ENCODE measurements around the gene LRRC40.
"Not testable (repeated sequence)": the region's sequence is repeated elsewhere in the genome, so short reads cannot be mapped to it uniquely, and the experiment has no call there.

The LRRC40 gene

DNA sequence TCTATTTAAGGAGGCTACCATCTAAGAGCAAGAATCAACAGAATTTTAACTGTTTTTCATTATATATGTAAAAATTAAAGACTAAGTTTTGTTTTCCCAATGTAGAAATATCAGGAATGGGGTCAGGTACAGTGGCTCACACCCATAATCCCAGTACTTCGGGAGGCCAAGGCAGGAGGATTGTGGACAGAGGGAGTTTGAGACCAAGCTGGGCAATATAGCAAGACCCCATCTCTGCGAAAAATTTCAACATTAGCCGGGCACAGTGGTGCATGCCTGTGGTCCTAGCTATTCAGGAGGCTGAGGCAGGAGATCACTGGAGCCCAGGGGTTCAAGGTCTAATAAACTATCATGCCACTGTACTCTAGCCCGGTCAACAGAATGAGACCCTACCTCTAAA, 5.3 kb downstream of the LRRC40 start:
- DNase-seq: no peak

DNA sequence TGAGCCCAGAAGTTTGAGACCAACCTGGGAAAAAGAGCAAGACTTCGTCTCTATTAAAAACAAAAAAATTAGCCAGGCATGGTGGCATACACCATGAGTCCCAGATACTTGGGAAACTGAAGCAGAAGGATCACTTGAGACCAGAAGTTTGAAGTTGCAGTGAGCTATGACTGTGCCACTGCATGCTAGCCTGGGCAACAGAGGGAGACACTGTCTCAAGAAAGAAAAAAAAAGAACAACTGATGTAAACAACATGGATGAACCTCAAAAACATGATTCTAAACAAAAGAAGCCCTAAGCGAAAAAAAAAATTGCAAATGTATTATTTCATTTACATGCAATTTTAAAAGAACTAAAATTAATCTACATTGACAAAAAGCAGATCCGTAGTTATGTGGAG, 9.0 kb downstream of the LRRC40 start:
- DNase-seq: no peak

DNA sequence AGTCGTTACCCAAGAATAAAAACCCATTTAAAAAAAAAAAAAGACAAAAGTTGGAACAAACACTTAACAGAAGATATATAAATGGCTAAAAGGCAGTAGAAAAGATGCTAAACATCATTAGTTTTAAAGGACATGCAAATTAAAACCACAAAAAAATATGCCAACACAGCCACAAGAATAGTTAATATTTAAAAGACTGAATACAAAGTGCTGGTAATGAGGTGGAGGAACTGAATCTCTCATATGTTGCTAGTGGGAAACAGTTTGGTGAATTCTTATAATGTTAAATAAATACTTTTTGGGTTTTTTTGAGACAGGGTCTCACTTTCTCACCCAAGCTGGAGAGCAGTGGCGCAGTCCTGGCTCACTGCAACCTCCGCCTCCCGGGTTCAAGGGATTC, 10.0 kb downstream of the LRRC40 start:
- no peak for DNase-seq

DNA sequence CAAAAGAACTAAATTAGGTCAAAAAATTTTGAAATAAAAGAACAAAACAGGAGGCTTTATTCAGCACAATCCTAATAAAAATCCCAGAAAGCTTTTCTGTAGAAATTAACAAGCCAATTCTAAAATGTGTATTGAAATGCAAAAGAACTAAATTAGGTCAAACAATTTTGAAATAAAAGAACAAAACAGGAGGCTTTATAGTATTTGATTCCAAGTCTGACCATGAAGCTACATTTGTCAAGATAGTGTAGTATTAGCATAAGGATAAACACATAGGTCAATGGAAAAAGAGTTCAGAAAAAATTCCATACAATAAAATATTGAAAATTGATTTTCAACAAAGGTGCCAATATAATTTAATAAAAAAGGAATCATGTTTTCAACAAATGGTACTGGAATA, 10.8 kb downstream of the LRRC40 start:
- no peak for DNase-seq

DNA sequence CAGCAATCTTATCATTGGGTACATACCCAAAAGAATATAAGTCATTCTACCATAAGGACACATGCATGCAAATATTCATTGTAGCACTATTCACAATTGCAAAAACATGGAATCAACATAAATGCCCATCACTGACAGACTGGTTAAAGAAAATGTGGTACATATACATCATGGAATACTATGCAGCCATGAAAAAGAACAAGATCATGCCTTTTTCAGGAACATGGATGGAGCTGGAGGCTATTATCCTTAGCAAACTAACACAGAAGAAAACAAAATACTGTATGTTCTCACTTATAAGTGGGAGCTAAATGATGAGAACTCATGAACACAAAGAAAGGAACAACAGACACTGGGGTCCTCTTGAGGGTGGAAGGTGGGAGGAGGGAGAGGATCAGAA, 12.9 kb downstream of the LRRC40 start:
- DNase-seq: not testable (repeated sequence)

DNA sequence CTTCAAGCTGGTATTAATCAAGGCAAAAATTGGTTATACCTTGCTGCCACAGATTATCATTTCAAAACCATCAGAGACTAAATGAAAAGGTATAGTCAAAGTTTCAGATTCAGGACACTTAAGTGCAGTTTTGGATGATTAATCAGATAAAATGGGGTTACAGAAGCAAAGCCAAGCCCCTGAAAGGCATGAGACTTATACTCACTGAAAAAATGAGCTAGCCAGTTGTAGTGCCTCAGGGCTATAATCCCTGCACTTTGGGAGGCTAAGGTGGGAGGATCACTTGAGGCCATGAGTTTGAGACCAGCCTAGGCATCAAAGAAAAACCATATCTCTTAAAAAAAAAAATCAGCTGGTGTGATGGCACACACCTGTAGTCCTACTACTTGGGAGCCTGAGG, 15.2 kb downstream of the LRRC40 start:
- DNase-seq: no peak

DNA sequence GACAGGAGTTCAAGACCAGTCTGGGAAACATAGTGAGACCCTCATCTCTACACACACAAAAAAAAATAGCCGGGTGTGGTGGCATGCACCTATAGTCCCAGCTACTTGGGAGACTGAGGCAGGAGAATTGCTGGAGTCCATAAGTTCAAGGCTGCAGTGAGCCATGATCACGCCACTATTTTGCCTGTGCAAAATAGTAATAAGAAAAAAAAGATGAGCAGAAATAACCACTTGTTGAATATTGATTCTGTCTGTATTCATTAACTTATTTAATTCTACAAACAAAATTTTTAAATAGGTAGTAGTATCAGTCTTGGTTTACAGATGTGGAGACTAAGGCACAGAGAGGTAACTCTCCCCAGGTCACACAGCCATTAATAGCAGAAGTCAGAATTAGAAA, 16.9 kb downstream of the LRRC40 start:
- no peak for DNase-seq

DNA sequence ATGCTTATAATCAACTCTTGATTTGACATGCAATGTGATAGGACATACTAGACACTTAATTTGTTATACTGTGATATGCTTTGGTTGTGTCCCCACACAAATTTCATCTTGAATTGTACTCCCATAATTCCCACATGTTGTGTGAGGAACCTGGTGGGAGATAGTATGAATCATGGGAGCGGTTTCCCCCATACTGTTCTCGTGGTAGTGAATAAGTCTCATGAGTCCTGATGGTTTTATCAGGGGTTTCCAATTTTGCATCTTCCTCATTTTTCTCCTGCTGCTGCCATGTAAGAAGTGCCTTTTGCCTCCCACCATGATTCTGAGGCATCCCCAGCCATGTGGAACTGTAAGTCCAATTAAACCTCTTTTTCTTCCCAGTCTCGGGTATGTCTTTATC, 20.2 kb downstream of the LRRC40 start:
- DNase-seq: not testable (repeated sequence)

DNA sequence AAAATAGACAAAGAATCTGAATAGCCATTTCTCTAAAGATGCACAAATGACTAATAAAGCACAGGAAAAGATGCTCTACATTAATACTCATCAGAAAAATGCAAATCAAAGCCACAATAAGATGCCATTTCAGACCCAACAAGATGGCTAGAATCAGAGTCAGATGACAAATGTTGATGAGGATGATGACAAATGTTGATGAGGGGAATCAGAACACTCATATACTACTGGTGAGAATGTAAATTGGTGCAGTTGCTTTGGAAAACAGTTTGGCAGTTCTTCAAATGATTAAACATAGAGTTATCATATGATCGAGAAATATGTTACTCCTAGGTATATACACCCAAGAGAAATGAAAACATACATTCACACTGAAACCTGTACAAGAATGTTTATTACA, 33.9 kb downstream of the LRRC40 start:
- no peak for DNase-seq

DNA sequence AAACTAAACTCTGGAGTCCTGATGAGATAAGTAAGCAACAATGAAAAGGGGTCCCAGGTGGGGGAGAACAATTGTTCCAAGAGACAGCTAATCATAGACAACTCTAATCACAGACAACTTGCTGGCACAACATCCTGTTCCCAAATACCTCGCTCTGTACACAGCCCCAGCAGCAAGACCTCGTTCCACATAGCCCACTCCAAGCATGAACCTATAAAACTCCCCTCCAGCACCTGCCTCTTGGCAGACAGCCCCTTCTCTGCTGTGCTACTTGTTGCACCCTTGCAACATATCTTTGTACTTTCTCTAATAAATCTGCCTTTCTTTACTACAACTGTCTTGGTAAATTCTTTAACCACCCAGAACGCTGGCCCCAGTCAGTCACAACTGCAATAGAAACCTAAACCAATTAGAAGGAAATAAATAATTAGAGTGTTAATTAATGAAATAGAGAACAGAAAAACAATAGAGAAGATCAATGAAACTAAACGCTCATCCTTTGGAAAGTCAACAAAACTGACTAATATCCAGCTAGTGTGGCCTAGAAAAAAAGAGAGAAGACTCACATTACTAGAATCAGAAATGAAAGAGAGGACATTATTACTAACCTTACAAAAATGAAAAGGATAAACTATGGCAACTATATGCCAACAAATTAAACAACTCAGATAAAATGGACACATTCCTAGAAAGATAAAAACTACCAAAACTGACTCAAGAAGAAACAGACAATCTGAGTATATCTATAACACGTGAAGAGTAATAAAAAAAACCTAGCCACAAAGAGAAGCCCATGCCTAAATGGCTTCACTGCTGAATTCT, 36.1 kb downstream of the LRRC40 start:
- no peak for DNase-seq

DNA sequence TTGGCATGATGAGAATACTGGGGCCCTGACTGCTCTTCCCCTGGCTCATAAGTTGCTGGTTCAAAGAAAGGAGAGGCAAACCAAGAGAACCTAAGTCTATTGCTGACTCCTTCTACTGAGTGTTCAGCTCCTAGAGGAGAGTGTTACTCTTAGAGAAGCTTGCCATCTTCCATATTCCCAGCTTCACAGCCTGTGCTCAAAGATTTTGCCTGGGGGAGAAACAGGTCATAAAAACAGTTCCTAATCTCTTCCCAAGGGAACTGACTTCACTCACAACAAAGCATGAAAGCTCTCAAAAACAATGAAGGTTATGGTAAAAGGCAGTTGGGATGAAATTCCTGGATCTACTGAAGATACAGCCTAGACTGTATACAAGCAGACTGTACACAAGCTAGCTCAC, 37.1 kb downstream of the LRRC40 start:
- no peak for DNase-seq

DNA sequence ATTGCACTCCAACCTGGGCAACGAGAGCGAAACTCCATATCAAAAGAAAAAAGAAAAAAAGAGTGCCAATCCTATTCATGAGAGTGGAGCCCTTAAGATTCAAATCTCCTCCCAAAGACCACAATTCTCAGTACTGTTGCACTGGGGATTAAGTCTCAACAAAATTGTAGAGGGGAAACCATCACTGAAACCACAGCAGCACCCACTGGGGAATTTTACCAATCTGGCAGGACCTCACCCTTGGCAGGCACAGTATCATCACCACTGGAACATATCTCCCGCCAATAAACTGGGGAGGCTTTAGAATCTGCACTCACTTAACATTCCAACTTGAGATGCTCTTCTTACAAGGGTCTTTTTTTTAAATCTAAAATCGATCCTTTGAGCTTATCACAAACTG, 41.0 kb downstream of the LRRC40 start:
- no peak for DNase-seq

DNA sequence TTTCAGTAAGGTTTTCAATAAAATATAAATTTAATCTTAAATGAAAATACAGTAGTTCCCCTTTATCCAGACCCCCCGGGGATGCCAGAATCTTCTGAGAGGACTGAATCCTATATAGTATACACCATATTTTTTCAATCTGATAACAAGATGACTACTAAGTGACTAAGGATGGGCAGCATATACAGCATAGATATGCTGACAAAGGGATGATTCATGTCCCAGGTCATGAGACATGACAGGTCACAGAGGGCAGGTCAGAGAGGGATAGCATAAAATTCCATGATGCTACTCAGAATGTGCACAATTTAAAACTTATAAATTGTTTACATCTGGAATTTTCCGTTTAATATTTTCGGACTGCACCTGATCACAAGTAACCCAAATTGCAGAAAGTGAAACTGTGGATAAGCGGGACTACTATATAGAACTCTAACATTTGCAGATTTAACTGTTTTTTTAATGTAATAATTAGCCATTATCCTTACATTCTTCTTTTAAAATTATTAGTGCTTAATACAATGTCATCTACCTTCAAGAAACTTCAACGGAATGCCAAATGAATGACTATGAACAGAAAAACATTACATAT, 48.8 kb downstream of the LRRC40 start:
- peak; percentile 24 for DNase-seq

DNA sequence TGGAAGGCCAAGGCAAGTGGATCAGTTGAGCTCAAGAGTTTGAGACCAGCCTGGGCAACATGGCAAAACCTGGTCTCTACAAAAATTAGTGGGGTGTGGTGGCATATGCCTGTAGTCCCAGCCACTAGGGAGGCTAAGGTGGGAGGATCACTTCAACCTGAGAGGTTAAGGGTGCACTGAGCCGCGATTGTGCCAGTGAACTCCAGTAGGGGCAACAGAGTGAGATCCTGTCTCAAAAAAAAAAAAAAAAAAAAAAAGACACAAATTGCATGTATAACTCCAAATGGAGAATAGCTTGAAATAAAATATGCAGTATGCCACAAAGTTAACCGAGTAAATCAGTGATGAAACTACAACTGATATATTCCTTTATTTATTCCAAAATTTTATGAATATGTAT, 51.6 kb downstream of the LRRC40 start:
- no peak for DNase-seq

DNA sequence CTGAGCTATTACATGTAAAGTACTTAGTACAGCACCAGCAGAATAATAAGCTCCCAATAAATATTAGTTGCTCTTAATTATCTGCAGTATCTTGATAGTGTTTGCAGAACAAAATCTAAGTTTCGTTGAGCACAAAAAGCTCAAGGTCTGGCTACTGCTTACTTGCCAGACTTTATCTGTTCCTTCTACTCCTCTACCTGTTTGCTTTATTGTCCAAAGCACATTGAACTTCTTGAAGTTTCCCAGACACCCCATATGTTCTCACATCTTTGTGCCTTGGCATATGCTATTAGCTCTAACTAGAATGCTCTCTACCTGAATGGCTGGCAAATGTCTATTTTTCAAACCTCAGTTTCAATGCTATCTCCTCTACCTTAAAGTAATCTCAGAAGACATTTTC, 54.9 kb downstream of the LRRC40 start:
- no peak for DNase-seq

DNA sequence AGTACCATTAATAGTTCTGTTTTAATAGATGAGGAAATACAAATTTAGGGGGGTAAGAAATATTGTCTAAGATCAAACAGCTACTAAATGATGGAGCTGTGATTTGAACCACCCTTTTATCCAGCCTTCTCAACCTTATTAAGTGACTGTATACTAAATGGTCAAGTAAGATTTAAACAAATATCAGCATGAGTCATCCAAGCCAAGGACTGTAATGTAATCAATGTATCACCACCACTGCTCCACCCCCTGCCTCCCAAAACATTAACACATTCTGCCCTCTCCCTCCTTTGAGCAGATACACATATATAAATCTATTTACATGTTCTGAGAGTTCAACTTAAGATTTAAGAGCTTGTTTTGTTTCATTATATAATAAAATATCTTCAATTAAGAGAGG, 58.9 kb downstream of the LRRC40 start:
- no peak for DNase-seq

DNA sequence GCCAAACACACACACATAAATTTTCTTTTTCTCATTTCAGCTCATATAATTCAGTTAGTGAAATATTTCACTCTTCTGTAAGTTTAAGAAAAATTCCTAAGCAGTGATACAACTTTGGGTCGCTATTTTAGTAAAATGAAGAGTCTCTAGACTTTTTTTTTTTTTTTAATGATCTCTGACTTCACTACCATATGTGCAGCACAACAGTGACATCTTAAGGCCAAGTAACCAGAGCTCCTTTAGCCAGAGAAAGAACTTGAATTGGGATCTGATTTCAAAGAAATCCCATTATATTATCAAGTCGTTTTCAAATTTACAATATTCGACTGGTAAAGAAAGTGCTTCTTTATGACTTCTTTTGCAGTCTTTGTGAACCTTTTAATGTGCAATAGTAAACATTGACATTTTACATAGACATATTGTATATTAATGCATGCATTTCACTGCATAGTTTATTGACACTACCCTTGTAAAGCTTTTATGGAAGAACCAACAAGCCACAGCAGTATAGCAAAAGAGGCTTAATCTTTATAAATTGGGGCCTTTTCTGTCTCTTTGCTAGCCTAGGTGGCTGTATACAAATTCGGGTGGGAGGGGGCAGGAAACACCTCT, 62.2 kb downstream of the LRRC40 start:
- DNase-seq: peak; percentile 11

DNA sequence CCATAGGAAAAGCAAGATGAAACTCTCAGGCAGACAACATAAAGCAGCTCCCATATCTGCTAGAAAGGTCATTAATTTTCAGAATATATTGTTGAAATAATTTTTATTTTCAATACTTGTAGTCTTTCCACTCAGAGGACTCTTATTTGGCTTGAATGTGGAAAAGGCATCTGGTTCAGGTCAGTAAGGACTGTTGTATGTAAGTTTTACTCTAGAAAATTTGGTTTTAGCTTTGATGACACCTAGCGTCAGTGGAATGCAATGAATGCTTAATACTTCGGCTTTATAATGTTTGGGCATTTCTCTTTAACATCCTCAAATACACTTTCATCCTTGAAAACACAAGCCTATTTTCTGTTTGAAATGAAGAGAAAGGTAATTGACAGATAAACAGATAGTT, 63.3 kb downstream of the LRRC40 start:
- DNase-seq: no peak

DNA sequence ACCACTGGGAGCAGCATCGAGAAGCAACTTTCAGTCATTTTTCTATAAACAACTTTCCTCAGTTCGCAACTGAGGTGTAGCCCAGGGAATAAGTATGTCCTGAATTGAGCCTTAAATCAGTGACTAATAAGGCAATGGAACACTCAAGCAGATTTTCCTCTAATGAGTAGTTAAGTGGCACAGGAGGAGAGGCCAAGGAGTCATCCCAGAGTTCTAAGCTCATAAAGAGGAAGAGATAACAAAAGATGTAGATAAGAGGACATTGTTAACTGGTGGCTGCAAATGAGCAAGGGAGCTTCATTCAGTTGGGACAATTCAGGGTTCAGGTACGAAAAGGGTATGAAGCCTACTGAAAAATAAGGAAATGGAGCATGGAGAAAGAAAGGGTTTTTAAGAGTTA, 64.5 kb downstream of the LRRC40 start:
- DNase-seq: no peak

DNA sequence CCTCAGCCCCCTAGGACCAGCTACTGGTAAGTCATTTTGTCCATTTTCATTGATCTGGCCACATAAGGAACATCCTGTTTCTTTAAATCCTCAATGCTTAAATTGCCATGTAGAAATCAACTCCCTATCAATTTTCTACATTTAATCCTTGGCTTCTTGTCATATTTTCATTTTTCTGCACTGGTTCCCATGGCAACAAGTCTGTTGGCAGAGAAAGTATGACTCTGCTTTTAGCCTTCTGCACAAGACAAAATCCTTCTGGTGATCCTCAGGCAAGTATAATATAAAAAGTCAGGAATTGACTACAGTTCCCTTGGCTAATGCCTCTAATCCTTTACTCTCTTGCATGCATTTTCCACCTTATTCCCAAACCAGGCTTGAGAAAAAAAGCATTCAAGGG, 65.0 kb downstream of the LRRC40 start:
- DNase-seq: peak; percentile 18

DNA sequence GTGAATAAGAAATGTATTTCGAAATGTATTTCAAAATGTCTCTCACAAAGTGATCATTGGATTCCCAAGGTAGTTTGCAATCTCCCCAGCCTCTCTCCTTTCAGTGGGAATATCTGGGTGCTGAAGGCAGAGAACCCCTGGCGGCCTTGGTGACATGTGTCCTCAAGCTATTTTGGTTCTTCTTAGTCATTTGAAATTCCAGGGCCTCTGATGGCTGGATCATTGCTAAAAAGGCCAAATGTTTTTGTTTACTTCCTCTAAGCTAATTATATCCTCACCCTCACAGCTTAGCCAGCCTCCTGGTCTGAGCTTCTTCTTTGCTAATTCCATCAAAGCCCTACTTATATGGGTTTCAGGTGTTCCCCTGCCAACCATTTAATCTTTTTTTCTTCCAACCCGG, 71.2 kb downstream of the LRRC40 start:
- no peak for DNase-seq

DNA sequence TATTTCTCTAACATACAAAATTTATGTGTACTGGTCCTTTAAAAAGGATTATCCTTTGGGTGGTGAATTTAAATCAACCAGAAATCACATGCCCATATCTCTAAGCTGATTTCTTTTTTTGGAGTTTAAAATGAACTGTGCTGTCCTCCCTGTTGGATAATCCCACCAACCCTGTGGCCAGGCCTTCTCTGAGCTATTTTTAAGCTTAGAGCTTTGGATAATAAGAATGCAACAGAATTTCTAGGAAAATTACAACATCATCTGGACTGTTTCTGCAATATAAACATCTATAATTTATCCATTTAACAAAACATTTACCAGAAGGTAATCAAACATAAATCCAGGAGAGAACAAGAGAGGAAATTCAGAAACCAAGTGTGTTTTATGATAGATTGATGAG, 88.3 kb downstream of the LRRC40 start:
- DNase-seq: no peak

DNA sequence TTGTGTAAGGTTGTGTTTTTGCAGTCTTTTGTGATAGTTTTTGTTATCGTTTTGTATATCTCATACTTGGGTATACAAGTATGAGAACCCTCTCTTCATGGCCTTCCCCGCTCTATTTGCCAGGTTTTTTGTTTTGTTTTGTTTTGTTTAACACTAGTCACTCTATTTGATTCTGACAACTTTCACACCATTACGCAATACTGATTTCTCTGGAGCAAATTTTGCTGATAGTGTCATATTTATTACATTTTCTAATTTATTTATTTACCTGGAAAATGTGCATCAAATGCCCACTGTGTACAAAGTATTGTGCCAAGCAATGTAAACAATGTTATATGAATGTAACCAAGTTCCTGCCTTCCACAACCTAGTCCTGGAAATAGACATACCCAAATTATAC, 90.1 kb downstream of the LRRC40 start:
- DNase-seq: no peak

DNA sequence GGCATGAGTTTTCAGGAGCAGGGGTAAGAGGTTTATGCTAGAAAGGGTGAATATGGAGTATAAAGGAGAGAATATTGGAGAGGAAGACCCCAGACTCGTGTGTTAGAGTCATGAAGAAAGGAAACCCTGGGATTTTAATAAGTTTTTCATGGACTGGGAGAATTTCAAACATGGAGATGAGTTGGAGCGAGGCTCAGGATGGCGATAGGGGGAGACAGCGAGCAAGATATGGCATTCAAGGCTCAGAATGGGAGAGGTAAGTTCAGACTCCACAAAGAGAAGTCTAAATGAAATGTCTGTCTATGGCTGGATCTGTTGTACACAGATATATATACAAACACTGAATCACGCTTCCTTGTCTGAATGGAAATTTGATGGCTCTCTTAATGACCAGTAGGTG, 92.5 kb downstream of the LRRC40 start:
- DNase-seq: no peak

DNA sequence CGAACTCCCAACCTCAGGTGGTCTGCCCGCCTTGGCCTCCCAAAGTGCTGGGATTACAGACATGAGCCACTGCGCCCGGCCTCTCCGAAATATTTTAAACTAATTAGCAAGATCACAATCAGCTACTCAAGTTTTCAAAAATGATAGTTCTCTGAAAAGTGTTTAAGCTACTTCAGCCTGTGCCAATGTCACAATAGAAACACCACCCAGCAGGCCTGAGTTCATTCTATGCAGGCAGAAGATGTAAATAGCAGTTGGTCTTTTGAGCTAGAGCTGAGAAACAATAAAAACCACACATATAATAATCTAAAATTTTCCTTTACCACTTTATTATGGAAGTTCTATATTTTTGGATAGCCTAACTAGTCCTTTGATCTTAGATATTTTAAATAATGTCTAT, 96.1 kb downstream of the LRRC40 start:
- DNase-seq: no peak
